SK-N-SH treated with all-trans-retinoic acid at 6 μM for 48 hours (cell line): ENCODE results near the gene GMEB2.
"Not testable (repeated sequence)": the region's sequence is repeated elsewhere in the genome, so short reads cannot be mapped to it uniquely, and the experiment has no call there.

Experiments used
- ARNTL ChIP-seq: fragments of 450-650 bp; formaldehyde crosslinking; IDR thresholded peaks from 2 replicates; pipeline ENCODE4 v1.5.0; 2020; ENCODE audit warnings: low read depth, mild to moderate bottlenecking, moderate library complexity, borderline replicate concordance
- CSDC2 ChIP-seq: fragments of 250-450 bp; sonication (Bioruptor Pico); IDR thresholded peaks from 2 replicates; pipeline ENCODE4 v1.5.0; 2020; ENCODE audit warnings: mild to moderate bottlenecking, moderate library complexity
- ESRRG ChIP-seq: fragments of 250-450 bp; sonication (Bioruptor Pico); IDR thresholded peaks from 2 replicates; pipeline ENCODE4 v1.6.1; 2021; ENCODE audit warnings: mild to moderate bottlenecking
- GLIS3 ChIP-seq: fragments of 250-450 bp; sonication (Bioruptor Pico); IDR thresholded peaks from 2 replicates; pipeline ENCODE4 v1.5.0; 2020; ENCODE audit warnings: mild to moderate bottlenecking, moderate library complexity
- PPARA ChIP-seq: fragments of 250-450 bp; sonication (Bioruptor Pico); IDR thresholded peaks from 2 replicates; pipeline ENCODE4 v1.5.0; 2020; ENCODE audit warnings: mild to moderate bottlenecking, borderline replicate concordance
- RARB ChIP-seq: fragments of 250-450 bp; sonication (Bioruptor Pico); IDR thresholded peaks from 2 replicates; pipeline ENCODE4 v1.8.0; 2021; ENCODE audit warnings: mild to moderate bottlenecking, moderate library complexity
- ZFP30 ChIP-seq: fragments of 450-650 bp; formaldehyde crosslinking; IDR thresholded peaks from 2 replicates; pipeline ENCODE4 v1.5.0; 2022; ENCODE audit warnings: mild to moderate bottlenecking, moderate library complexity
- ZNF70 ChIP-seq: fragments of 450-650 bp; formaldehyde crosslinking; IDR thresholded peaks from 2 replicates; pipeline ENCODE4 v1.5.0; 2020; ENCODE audit warnings: mild to moderate bottlenecking, moderate library complexity
- ZNF8 ChIP-seq: fragments of 450-650 bp; formaldehyde crosslinking; IDR thresholded peaks from 2 replicates; pipeline ENCODE4 v1.5.0; 2020; ENCODE audit warnings: mild to moderate bottlenecking, moderate library complexity
- TF ChIP-seq, protein P1 (sequence below): fragments of 250-450 bp; sonication (Bioruptor Pico); IDR thresholded peaks from 2 replicates; pipeline ENCODE4 v1.5.1; 2020; ENCODE audit warnings: low read depth, mild to moderate bottlenecking, moderate library complexity
- TF ChIP-seq, protein P2 (sequence below): fragments of 250-450 bp; sonication (Bioruptor Pico); IDR thresholded peaks from 2 replicates; pipeline ENCODE4 v1.8.0; 2021; ENCODE audit warnings: low read depth, mild to moderate bottlenecking, moderate library complexity, borderline replicate concordance
- TF ChIP-seq, protein P3 (sequence below): fragments of 250-450 bp; sonication (Bioruptor Pico); IDR thresholded peaks from 2 replicates; pipeline ENCODE4 v1.8.0; 2020; ENCODE audit warnings: mild to moderate bottlenecking, moderate library complexity, borderline replicate concordance
- TF ChIP-seq, protein P4 (sequence below): fragments of 250-450 bp; sonication (Bioruptor Pico); IDR thresholded peaks from 2 replicates; pipeline ENCODE4 v1.5.1; 2021; ENCODE audit warnings: mild to moderate bottlenecking, moderate library complexity

DNA sequence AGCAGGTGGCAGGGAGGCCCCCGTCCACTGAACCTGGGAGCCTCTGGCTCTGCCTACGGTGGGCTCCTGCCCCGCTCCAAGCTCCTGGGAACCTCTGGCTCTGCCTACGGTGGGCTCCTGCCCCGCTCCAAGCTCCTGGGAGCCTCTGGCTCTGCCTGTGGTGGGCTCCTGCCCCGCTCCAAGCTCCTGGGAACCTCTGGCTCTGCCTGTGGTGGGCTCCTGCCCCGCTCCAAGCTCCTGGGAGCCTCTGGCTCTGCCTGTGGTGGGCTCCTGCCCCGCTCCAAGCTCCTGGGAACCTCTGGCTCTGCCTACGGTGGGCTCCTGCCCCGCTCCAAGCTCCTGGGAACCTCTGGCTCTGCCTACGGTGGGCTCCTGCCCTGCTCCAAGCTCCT lies 55.8 kb downstream of the GMEB2 start:
- TF ChIP-seq, protein P1, sequence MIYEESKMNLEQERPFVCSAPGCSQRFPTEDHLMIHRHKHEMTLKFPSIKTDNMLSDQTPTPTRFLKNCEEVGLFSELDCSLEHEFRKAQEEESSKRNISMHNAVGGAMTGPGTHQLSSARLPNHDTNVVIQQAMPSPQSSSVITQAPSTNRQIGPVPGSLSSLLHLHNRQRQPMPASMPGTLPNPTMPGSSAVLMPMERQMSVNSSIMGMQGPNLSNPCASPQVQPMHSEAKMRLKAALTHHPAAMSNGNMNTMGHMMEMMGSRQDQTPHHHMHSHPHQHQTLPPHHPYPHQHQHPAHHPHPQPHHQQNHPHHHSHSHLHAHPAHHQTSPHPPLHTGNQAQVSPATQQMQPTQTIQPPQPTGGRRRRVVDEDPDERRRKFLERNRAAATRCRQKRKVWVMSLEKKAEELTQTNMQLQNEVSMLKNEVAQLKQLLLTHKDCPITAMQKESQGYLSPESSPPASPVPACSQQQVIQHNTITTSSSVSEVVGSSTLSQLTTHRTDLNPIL (CRISPR knock-in tag), result not testable (repeated sequence)
- TF ChIP-seq GLIS3 (CRISPR knock-in tag); ZFP30 (CRISPR knock-in tag); ZNF8; ZNF70 (CRISPR knock-in tag); ARNTL (CRISPR knock-in tag); CSDC2 (CRISPR knock-in tag); PPARA (CRISPR knock-in tag); RARB; ESRRG (CRISPR knock-in tag): not testable (repeated sequence)
- TF ChIP-seq, protein P2, sequence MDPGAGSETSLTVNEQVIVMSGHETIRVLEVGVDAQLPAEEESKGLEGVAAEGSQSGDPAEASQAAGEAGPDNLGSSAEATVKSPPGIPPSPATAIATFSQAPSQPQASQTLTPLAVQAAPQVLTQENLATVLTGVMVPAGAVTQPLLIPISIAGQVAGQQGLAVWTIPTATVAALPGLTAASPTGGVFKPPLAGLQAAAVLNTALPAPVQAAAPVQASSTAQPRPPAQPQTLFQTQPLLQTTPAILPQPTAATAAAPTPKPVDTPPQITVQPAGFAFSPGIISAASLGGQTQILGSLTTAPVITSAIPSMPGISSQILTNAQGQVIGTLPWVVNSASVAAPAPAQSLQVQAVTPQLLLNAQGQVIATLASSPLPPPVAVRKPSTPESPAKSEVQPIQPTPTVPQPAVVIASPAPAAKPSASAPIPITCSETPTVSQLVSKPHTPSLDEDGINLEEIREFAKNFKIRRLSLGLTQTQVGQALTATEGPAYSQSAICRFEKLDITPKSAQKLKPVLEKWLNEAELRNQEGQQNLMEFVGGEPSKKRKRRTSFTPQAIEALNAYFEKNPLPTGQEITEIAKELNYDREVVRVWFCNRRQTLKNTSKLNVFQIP (CRISPR knock-in tag), result not testable (repeated sequence)
- TF ChIP-seq, protein P3, sequence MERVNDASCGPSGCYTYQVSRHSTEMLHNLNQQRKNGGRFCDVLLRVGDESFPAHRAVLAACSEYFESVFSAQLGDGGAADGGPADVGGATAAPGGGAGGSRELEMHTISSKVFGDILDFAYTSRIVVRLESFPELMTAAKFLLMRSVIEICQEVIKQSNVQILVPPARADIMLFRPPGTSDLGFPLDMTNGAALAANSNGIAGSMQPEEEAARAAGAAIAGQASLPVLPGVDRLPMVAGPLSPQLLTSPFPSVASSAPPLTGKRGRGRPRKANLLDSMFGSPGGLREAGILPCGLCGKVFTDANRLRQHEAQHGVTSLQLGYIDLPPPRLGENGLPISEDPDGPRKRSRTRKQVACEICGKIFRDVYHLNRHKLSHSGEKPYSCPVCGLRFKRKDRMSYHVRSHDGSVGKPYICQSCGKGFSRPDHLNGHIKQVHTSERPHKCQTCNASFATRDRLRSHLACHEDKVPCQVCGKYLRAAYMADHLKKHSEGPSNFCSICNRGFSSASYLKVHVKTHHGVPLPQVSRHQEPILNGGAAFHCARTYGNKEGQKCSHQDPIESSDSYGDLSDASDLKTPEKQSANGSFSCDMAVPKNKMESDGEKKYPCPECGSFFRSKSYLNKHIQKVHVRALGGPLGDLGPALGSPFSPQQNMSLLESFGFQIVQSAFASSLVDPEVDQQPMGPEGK (CRISPR knock-in tag), result not testable (repeated sequence)
- TF ChIP-seq, protein P4, sequence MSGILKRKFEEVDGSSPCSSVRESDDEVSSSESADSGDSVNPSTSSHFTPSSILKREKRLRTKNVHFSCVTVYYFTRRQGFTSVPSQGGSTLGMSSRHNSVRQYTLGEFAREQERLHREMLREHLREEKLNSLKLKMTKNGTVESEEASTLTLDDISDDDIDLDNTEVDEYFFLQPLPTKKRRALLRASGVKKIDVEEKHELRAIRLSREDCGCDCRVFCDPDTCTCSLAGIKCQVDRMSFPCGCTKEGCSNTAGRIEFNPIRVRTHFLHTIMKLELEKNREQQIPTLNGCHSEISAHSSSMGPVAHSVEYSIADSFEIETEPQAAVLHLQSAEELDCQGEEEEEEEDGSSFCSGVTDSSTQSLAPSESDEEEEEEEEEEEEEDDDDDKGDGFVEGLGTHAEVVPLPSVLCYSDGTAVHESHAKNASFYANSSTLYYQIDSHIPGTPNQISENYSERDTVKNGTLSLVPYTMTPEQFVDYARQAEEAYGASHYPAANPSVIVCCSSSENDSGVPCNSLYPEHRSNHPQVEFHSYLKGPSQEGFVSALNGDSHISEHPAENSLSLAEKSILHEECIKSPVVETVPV, result not testable (repeated sequence)
